Chondrocyte (in vitro differentiated cells): Measurements from ENCODE around the gene CREB5. TPM values are rescaled to one million over a fixed set of nuclear protein-coding genes. Genes with fewer than 3 reads are reported as not detected.
A peak's percentile ranks its signal among the peaks of the same experiment; 100 is the strongest.

Experiments used
- DNase-seq: peaks from one replicate; pipeline ENCODE4 v3.0.0; 2021; ENCODE audit warnings: mixed read lengths, low spot score
- H3K27ac Mint-ChIP-seq: one replicate; pipeline ENCODE4 v1.8.0; 2021; ENCODE audit warnings: mild to moderate bottlenecking, moderate library complexity, mixed read lengths; ENCODE audit not compliant: unreplicated experiment
- H3K27me3 Mint-ChIP-seq: 2 replicates; pipeline ENCODE4 v1.8.0; 2021; ENCODE audit warnings: low read depth, mixed read lengths
- H3K36me3 Mint-ChIP-seq: 2 replicates; pipeline ENCODE4 v1.8.0; 2021; ENCODE audit warnings: low read depth, mixed read lengths
- H3K4me1 Mint-ChIP-seq: 2 replicates; pipeline ENCODE4 v1.8.0; 2021; ENCODE audit warnings: low read depth, mild to moderate bottlenecking, mixed read lengths
- H3K4me3 Mint-ChIP-seq: one replicate; pipeline ENCODE4 v1.8.0; 2021; ENCODE audit warnings: mild to moderate bottlenecking, moderate library complexity, mixed read lengths; ENCODE audit not compliant: unreplicated experiment
- H3K9me3 Mint-ChIP-seq: 2 replicates; pipeline ENCODE4 v1.8.0; 2021; ENCODE audit warnings: low read depth, mixed read lengths
- total RNA-seq: library from RNA; stranded (reverse); gene quantifications from 3 replicates; pipeline ENCODE4 v1.2.1, GENCODE V29; 2021
- TF ChIP-seq, protein P1 (sequence below): fragments of 200-600 bp; sonication (generic); IDR thresholded peaks from 2 replicates; pipeline ENCODE4 v1.5.0; 2021; ENCODE audit warnings: antibody characterized with exemption, mild to moderate bottlenecking, moderate library complexity

Gene CREB5
- total RNA-seq, 1 donor from 2014 or later = 8.2 TPM

DNA sequence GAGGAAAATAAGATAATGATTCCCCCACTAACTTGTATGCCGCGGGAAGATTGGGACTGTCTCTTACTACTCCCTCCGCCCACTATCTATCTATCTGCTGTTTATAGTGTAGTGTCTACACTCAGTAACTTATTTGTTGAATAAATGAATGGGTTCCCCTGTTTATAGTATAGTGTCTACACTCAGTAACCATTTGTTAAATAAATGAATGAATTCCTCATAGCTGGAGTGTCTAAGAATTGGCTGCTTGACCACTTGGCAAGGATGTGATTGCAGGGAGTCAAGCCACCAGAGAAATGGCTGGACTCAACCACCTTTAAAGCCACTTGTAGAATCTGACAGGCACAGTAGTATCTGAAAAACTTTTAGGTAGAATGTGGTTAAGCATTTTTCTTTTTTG is 398.7 kb downstream of the CREB5 start:
- no peak overlapping the region for H3K4me3 Mint-ChIP-seq
- H3K27ac Mint-ChIP-seq = no peak overlapping the region
- TF ChIP-seq, protein P1, sequence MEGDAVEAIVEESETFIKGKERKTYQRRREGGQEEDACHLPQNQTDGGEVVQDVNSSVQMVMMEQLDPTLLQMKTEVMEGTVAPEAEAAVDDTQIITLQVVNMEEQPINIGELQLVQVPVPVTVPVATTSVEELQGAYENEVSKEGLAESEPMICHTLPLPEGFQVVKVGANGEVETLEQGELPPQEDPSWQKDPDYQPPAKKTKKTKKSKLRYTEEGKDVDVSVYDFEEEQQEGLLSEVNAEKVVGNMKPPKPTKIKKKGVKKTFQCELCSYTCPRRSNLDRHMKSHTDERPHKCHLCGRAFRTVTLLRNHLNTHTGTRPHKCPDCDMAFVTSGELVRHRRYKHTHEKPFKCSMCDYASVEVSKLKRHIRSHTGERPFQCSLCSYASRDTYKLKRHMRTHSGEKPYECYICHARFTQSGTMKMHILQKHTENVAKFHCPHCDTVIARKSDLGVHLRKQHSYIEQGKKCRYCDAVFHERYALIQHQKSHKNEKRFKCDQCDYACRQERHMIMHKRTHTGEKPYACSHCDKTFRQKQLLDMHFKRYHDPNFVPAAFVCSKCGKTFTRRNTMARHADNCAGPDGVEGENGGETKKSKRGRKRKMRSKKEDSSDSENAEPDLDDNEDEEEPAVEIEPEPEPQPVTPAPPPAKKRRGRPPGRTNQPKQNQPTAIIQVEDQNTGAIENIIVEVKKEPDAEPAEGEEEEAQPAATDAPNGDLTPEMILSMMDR = no peak
- no peaks in the 10 kb centered on the region for H3K9me3 Mint-ChIP-seq
- peaks cover 40% of the 10 kb centered on the region for H3K4me1 Mint-ChIP-seq
- H3K36me3 Mint-ChIP-seq = peaks cover 3% of the 10 kb centered on the region
- H3K27me3 Mint-ChIP-seq = no peaks in the 10 kb centered on the region
- no peak for DNase-seq

DNA sequence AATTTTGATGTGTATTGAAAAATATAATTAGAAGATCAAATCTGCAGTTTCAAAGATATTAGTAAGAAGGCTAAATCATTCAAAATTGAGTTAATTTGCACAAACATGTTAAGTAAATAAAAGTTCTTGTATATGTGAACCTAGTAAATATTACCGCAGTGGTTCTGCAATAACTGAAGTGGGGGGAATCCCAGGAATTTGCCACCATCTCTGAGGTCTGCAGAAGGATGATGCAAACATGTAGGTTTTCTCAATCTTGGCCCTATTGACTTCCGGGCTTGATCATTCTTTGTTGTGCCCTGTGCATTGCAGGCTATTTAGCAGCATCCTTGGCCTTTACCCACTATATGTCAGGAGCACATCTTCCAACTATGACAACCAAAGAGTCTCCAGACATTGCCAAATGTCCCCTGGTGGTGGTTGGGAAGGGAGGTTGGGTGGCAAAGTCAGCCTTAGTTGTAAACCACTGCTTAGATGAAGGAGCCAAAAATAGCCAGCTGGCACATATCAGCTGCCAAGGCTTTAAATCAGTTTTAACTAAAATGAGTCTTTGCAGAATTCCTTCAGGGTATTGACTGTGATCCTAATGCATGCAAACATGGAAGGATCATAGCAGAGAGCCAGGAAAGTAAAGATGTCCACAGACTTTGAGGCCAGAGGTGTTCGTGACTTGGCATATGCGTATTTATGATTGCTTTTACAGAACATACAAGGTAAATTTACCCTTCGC is 399.5 kb downstream of the CREB5 start:
- peaks cover 42% of the 10 kb centered on the region for H3K4me1 Mint-ChIP-seq
- H3K27me3 Mint-ChIP-seq = no peaks in the 10 kb centered on the region
- no peak overlapping the region for H3K4me3 Mint-ChIP-seq
- TF ChIP-seq, protein P1 = no peak
- H3K9me3 Mint-ChIP-seq = no peaks in the 10 kb centered on the region
- H3K36me3 Mint-ChIP-seq = peaks cover 3% of the 10 kb centered on the region
- no peak for DNase-seq
- H3K27ac Mint-ChIP-seq = no peak overlapping the region

DNA sequence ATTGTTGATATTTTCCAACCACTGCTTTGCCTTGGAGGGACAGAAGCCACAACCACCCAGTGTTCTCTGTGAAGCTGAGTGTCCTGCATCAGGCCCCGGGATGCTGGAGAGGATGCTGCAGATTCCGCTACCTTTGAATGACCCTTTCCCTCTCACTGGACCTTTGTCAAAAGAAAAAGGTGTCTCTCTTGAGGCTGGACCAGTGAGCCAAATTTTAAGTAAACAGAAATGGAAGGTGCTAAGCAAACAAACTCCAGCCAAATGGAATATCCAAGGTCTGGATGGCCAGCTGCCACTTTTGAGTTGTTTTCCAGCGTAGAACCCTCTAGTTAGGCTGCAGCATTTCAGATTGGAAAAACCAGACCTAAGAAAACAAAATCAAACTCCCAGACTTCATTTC is 400.3 kb downstream of the CREB5 start:
- Mint-ChIP-seq H3K36me3 (peaks cover 3% of the 10 kb centered on the region), H3K27me3 (no peaks in the 10 kb centered on the region), H3K4me1 (peaks cover 42% of the 10 kb centered on the region), H3K27ac (no peak overlapping the region), H3K4me3 (no peak overlapping the region), H3K9me3 (no peaks in the 10 kb centered on the region)
- TF ChIP-seq, protein P1 = no peak
- DNase-seq = no peak

DNA sequence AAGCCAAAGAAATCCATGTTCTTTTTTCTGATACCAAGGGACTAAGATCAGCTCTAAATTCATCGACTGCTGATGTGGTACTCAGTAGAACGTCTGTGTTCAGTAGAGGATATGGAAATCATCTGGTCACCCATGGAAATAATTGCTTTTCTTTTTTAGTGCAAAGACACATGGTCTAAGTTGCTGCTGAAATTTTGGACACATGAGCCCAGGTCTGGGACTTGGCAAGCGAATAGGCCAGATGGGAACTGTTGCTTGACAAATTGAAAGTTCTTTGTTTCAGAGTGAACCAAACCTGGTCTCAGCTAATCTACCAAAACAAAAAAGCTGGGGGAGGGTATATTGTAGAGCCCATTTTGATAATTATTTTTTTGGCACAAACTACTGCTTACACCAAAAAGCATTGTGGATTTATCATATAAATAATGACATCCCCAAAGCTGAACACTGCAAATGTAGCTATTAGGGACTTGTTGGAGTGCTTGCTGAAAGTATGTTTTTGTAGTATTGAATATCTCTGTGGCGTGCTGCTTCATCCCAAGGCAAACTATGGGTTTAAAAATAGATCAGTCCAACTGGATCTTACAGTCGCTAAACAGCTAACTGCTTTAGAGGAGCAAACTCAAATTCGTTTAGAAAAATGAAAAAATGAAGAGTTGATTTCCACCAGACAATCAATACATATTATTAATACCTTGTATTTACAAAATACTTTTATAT is 401.1 kb downstream of the CREB5 start:
- H3K4me1 Mint-ChIP-seq = peaks cover 42% of the 10 kb centered on the region
- H3K4me3 Mint-ChIP-seq = no peak overlapping the region
- TF ChIP-seq, protein P1 = no peak
- peak overlapping the region; percentile 45 for H3K27ac Mint-ChIP-seq
- DNase-seq = no peak
- no peaks in the 10 kb centered on the region for H3K27me3 Mint-ChIP-seq
- H3K9me3 Mint-ChIP-seq = no peaks in the 10 kb centered on the region
- H3K36me3 Mint-ChIP-seq = peaks cover 3% of the 10 kb centered on the region

DNA sequence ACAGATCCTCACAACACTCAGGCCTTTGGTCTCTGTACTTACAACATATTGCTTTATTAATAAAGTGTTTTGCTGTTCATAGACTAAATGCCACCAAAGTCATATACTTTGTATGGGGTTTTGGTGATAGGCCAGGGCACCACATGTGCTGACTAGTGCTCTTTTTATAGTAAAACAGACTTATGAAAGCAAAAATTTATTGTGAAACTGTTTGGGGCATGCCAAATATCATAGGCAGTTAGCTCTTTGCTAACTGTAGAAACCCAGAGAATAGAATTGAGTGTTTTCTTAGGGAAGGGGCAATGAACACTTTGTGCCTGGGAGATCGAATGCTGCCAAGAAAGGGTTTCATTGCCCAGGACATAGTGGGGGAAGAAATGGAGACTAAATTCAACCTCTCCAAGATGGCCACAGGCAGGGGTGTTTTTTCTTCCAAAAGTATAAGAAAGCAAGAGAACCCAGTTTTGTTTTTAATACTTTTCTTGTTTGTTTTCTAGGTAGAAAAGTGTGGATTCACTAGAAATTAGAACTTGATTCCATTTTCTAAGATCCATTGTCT is 403.1 kb downstream of the CREB5 start:
- Mint-ChIP-seq H3K4me3 (no peak overlapping the region), H3K4me1 (peaks cover 37% of the 10 kb centered on the region), H3K36me3 (peaks cover 3% of the 10 kb centered on the region), H3K9me3 (no peaks in the 10 kb centered on the region), H3K27me3 (no peaks in the 10 kb centered on the region), H3K27ac (peak overlapping the region; percentile 49)
- TF ChIP-seq, protein P1 = no peak
- DNase-seq = no peak
